ENCODE data around the gene TMA16.

The TMA16 gene

DNA sequence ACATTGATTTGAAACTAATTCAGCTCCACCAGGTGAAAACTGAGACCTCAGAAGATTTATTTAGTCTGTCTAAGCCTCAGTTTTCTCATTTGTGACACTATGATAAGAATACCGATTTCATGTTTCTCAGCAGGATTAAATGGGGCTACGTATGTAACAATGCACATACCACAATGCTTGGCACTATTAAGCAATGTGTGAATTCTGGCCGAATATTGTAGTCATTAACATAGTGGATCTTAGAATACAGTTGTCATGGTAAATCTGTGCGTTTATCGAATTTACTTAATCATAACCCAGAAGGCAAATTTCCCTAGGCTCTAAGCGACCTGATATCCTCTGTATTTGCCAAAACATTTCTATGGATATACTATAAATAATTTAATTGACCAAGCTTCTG, 69.1 kb downstream of the TMA16 start:
- no peak for DNase-seq (ENCODE audit: low spot score)

DNA sequence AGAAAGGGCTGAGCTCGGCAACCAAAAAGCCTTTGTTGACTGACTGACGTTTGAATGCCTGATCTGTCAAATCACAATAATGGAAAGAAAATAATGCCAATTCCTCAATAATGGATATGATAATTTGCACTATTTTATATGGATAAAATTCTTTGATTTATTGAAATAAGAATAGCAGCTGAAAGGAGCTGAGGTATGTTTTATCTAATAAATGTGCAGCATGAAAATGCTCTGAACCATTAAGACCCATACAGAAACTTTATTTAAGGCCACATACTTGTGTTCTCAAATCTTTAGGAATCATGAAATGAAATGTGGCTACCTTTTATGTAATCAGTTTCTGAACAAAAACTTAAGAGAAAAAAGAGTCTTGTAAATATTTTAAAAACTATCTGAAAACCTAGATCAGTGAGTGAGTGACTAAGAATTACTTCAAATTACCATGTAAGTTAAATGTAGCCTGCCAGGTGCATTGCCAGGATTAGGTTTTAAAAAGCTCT, 69.8 kb downstream of the TMA16 start:
- no peak for DNase-seq (ENCODE audit: low spot score)

DNA sequence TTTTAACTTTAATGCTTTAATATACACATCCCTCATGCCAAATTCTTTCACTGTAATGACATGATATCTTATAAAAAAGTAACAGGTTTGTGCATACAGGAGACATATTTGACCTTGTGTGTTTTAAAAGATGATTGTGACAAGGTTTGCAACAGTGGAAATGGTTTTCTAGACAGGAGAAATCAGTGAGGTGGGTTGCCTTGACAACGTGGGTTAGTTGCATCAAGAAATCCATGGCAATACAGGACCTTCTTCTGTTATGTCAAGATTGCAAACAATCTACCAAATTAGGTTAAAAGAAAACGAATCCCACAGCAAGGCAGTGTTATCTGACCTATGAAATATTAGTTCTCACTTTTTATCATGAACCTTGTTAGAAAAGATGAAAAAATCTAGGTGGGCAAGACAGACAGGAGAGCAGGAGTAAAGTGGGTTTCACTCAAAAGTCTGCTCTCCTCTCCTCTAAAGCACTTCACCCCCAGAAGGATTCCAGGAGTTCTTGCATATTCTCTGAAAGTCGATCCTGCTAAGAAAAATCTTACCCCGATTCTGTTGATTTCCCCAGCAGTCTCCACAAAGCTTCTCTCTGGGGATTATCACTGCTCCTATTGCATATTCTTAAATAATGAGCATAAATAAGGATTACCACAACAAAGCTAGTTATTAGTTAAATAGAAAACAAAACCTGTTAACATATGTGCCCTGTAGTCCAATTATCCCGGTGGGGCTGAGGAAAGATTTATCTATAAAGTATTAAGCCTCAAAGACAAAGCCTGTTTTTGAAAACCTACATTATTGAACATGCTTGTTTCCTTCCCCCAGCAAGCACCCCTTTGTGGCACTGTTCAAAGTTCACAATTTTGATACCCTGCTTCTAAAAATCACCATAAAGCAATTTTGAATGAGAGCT, 71.0 kb downstream of the TMA16 start:
- DNase-seq (ENCODE audit: low spot score), result no peak

DNA sequence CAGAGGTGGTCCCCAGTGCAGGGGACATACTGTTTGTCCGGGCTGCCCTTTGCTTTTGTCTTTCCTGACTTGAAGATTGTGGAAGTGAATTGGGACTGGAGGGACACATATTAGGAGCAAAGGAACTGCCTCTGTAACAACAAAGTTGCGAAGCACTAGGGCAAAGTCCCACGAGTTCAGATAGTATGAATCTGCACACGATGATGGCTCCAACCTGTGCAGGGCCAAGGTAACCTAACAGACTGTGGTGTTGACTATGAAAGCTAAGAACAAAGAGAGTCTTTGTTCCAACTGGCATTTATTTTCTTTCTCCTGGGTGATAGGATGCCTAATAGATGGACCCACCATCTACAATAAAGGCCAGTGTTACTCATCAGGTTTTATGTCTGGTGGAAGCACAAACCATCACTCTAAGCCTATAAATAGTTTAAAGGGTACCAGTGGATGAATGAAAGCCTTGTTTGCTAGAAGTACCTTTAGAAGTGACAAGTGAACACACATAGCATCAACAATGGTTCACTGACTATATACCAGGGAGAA, 71.8 kb downstream of the TMA16 start:
- DNase-seq (ENCODE audit: low spot score), result no peak

GRCh38 chr4:163568843-163569242, 74.4 kb downstream of the TMA16 start:
- no peak for DNase-seq (ENCODE audit: low spot score)
